CD4-positive, alpha-beta T cell treated with Interleukin-17A for 1 hour (primary cell): ENCODE data around the gene CATSPERB.
"Not testable (repeated sequence)": the region's sequence is repeated elsewhere in the genome, so short reads cannot be mapped to it uniquely, and the experiment has no call there.

Source experiments
- DNase-seq: peaks from one replicate; pipeline ENCODE4 v3.0.0-alpha.2; 2020

The CATSPERB gene, protein sequence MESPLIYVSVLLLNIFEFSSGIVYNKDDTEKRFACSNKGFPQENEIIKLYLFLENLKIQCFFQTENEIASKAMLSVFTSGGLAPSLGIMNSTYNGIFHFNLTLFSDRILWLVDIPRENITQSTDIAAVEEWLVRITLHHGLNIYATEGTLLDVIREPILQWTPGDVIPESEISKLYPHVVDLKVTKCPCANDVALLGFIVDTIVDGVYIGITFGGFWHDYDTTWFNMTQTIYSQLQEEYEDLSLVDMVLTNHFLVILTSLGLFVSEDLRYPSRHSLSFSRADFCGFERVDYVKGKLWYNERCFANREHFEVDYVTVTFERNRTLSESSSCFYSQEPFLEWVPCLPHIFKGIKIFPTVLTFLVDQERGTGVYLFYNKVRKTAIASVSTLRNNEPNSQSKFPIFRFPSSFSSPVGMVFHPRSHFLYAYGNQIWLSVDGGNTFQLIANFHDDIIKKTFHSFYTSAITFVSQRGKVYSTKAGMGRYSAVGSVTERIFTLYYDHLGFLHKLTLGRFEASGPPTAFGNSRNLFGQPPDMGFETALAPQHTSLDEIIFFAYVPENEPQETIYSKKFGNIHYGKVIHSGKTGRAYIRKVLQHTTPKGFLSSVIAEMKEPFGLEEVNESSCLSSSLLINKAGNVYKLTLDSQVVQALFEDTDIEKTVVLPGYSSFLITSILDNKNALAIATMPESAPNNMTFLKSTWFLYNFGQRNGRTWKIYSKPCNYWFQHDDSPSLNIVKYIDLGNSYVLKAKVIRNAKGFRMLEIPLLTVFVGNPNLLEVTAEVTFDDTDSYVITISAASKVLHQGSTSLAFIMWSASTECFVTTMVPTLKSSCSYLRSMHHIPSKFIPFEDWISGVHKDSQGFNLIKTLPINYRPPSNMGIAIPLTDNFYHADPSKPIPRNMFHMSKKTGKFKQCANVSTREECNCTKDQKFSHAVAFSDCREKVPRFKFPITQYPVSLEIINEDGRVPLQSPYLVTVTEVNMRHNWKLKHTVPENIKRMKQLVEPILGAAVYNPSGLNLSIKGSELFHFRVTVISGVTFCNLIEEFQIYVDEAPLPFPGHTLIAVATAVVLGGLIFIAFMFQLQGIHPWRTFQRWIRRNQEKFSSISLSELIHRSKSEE

GRCh38 chr14:91731986-91732385, at the start of gene CATSPERB:
Gene CATSPERB, minus strand, starts transcription at chr14:91732086. Its CDS starts 2,607 bp downstream, at chr14:91729479.
- no peak for DNase-seq

DNA sequence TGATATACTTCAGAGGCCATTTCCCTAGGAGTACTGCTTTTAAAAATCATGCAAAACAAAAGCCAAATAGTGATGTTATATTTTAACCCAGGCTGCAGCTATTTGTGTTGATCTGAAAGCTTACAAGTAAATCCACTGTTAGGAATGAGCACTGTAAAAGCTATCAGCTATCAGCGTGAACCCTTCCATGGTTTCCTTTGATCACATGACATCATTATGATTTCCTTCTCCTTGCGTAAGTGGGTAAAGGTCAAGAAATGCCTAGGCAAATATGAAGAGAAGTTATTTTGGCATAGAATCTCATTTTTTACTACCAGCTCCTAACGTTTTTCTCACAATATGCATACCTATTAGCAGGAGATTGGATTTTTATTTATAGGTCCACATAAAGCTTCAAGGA, 48.6 kb upstream of the CATSPERB start:
- DNase-seq = no peak

DNA sequence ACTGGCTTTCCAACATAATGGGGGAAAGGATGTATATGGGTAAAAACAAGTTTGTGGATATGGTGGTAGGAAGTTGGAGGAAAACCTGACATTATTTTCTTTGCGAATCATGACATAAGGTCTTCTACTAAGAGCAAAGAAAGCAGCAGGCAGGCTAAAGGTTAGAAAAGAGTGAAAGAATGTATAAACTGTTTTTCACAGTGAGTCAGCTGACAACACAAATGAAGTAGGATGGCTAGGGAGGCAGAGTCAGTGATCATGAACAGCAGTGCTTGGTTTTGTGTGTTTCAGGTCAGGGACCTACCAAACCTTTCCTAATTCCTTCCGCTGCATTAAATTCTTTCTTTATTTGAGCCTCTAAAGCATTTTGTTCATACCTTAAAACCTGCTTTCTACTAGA, 46.3 kb upstream of the CATSPERB start:
- DNase-seq = no peak

DNA sequence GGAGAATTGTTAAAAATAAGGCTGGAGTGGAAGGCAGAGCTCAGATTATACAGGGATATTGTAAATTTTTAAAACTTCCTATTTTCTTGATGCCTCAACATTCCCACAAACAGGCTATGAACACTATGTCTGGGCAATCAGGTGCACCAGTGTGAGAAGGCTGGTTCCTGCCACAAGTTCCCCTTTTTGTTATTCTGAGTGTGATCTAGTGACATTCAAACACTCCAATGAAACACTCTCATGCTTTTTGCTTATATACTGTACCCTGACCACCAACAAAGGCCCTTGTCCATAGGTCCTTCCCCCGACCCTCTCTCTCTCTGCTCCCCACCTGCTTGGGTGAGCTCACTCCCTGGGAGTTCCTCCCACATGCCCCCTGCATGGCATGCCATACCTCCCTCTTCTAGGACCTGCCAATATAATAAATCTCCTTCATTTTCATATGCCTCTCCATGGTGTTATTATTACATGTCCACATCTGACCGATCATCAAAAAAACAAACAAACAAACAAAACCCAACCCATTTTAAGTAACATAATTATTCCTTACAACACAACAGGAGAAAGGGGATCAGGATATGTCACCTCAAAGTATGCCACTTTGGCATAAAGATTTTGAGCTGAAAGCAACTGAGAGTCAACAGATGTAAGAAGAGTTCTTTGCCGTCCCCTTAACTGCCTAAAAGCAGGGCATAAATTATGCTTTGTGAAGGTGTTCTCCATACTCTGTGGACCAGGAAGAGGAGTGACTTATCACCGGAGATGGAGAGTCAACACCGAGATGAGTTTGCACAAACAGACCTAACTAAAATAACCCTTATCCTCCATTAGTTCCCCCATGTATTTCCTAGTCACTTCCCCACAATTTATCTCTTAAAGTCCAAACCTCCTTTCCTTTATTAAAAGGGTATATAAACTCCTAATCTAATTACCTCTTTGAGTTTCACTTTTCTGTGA, 42.5 kb upstream of the CATSPERB start:
- no peak for DNase-seq

- no peak for DNase-seq
These were observed 38.3 kb upstream of the CATSPERB start for GRCh38 chr14:91770185-91770584.

DNA sequence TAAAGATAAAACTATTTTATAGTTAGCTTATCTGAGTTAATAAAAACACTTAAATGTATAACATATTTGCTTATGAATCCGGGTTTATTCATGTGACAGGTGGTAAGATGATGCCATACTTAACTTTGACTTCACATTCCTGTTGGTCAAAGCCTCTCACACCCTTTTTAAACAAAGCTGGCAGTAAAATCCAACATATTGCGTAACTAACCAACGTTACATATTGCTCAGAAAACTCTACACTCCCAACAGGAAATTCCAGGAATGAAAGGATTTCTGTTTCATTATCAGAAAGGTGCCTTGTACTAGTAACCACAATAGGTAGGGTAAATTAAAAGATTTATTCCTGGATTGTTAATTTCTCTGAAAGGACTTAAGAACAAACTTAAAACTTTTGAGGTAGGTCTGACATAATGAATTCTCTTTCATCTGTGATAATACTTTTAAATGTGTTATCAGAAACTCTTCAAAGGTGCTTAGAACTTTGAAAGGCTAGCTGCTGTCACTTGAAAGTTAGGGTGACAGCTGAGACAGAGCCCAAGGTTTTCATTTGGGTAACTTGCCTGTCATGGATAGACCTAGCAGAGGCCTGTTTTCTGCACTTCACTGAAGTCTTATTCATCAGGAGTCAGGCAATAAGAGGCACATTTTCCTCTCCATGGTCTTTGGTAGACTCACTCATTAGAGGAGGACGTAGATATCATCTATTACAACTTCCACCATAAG, 23.8 kb upstream of the CATSPERB start:
- DNase-seq = no peak

- no peak for DNase-seq
These were observed 22.9 kb upstream of the CATSPERB start for GRCh38 chr14:91754819-91755218.

GRCh38 chr14:91754185-91754584, 22.3 kb upstream of the CATSPERB start:
- DNase-seq = no peak

DNA sequence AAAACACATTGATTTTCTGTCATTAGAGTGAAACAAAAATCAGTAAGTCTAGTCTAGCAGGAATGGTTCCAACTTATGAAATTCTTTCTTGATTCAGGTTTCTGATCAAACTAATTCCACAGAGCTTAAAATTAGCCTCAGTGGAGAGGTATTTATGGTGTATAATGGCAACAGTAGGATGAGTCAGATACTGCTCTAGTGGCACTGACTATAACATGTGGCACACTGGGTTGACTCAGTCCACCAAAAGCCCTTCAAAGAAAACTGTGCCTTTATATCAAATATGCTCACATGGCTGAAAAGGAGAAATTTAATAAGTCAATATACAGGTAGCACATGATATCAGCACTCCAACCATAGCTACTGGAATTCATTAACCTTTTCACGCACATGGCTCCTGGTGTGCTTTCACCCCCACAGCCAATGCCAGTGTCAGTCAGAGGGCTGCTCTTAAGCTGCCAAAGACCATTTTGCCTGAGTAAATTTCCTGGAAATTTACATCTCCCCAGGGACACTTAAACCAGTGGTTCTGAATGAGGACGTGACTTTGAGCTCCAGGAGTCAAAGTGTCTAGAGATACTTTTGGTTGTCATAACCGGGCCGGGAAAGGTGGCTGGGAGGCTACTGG, 21.7 kb upstream of the CATSPERB start:
- no peak for DNase-seq

DNA sequence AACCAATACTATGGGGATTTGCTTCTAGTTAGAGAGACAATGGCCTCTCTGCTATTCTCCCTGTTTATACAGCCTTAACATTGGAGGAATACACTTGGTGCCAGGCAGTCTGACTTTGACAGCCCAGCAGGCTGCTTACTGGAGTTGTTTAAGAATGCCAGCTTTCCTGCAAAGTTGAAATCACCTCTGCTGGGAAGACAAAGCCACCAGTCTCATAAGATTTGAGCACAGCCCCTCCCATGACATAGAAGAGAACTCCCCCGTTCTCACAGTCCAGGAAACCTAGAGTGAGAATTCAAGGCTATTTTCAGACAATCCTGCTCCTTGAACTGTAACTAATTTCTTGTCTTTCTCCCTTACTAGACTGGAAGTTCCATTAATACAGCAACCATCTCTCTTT, 21.1 kb upstream of the CATSPERB start:
- DNase-seq = no peak

- no peak for DNase-seq
These were observed 19.8 kb upstream of the CATSPERB start for GRCh38 chr14:91751719-91752118.

DNA sequence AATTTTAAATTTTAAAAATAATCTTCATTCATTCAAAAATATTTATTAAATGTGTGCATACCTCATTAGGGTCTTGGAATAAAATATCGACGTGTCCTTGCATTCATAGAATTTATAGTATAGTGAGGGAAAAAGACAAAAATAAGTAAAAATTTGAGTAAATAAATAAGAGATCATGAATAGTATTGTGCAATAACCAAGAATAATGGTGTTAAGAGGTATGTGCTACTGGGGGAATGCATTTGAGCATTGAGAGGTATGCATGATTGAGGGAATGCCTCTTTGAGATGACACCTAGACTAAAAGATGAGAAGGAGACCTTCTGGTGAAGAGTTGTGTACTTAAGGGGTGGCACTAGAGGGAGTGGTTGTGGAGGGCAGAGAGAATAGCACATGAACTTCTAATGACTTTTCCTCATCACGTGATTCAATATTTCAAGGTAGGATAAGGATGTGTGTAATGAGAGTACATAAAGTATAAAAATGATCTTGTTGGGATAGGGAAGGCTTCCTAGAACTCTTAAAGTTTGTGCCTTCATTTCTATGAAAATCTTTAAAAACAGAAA, 18.8 kb upstream of the CATSPERB start:
- DNase-seq = no peak

GRCh38 chr14:91749868-91750267, 18.0 kb upstream of the CATSPERB start:
- no peak for DNase-seq

- DNase-seq = no peak
These were observed 16.2 kb upstream of the CATSPERB start for GRCh38 chr14:91748049-91748448.

GRCh38 chr14:91745344-91745743, 13.5 kb upstream of the CATSPERB start:
- no peak for DNase-seq

- DNase-seq = no peak
These were observed 12.2 kb upstream of the CATSPERB start for GRCh38 chr14:91744068-91744480.

- DNase-seq = no peak
These were observed 11.4 kb upstream of the CATSPERB start for GRCh38 chr14:91743305-91743653.

DNA sequence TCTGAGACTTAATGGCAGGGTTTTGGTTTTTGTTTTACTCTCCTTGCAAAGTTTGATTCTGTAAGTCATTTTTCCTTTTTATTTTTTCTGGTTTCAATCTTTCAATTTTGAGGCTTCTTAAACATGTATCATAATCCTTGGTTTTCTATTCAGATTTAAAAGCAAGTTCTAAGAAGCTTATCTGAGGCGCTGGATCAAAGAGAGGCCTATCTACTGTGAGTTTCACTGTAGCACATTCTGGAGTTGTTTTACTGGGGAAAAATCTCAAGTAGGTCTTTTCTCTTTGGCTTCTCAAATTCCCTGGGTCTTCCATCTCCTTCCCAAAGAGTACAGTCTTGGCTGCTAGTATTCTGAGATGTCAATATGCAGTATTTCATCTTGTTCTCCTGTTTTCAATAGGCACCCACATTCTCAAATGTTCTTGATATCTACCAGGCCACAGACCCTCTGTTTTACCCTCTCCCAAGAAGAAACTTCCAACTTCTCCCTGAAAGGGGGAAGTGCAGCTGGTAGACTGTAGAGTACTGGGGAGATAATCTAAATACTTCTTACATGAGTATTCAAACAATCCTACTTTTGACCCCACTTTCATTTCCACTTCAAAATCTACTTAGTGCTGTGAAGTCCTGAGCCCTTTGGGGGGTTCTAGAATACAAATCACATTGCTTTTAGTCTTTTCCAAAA, 10.9 kb upstream of the CATSPERB start:
- DNase-seq = no peak

DNA sequence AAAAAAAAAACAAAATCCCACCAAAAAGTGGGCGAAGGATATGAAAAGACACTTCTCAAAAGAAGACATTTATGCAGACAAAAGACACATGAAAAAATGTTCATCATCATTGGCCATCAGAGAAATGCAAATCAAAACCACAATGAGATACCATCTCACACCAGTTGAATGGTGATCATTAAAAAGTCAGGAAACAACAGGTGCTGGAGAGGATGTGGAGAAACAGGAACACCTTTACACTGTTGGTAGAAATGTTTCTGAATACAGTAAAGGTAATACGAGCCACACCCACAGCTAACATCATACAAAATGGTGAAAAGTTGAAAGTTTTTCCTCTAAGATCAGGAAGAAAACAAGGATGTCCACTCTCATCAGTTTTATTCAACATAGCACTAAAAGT, 8.0 kb upstream of the CATSPERB start:
- DNase-seq = not testable (repeated sequence)

- DNase-seq = no peak
These were observed 5.7 kb upstream of the CATSPERB start for GRCh38 chr14:91737619-91738018.
